ENCODE results near the gene STK35.
"Not testable (repeated sequence)": the region's sequence is repeated elsewhere in the genome, so short reads cannot be mapped to it uniquely, and the experiment has no call there.

The STK35 gene

GRCh38 chr20:2163757-2164156 is 62.1 kb downstream of the STK35 start:
- peak; percentile 16 for DNase-seq

GRCh38 chr20:2164421-2164820 is 62.8 kb downstream of the STK35 start:
- peak; percentile 48 for DNase-seq

GRCh38 chr20:2164966-2165365 is 63.3 kb downstream of the STK35 start:
- peak; percentile 57 for DNase-seq

GRCh38 chr20:2165871-2166270 is 64.2 kb downstream of the STK35 start:
- no peak for DNase-seq

GRCh38 chr20:2167112-2167511 is 65.5 kb downstream of the STK35 start:
- no peak for DNase-seq

- DNase-seq, result no peak
These were observed 67.3 kb downstream of the STK35 start for GRCh38 chr20:2168946-2169345.

- DNase-seq, result no peak
These were observed 67.9 kb downstream of the STK35 start for GRCh38 chr20:2169456-2170088.

- no peak for DNase-seq
These were observed 68.8 kb downstream of the STK35 start for GRCh38 chr20:2170404-2170803.

- no peak for DNase-seq
These were observed 69.7 kb downstream of the STK35 start for GRCh38 chr20:2171266-2171790.

- DNase-seq, result not testable (repeated sequence)
These were observed 70.2 kb downstream of the STK35 start for GRCh38 chr20:2171840-2172239.

- peak; percentile 86 for DNase-seq
These were observed 70.9 kb downstream of the STK35 start for GRCh38 chr20:2172305-2173175.

GRCh38 chr20:2173186-2173585 is 71.6 kb downstream of the STK35 start:
- DNase-seq, result no peak

GRCh38 chr20:2174067-2174466 is 72.4 kb downstream of the STK35 start:
- DNase-seq, result no peak

- no peak for DNase-seq
These were observed 75.3 kb downstream of the STK35 start for GRCh38 chr20:2176946-2177345.

- no peak for DNase-seq
These were observed 76.9 kb downstream of the STK35 start for GRCh38 chr20:2178318-2179232.

GRCh38 chr20:2179233-2179580 is 77.6 kb downstream of the STK35 start:
- no peak for DNase-seq

- DNase-seq, result no peak
These were observed 78.3 kb downstream of the STK35 start for GRCh38 chr20:2179949-2180348.

GRCh38 chr20:2183381-2183780 is 81.8 kb downstream of the STK35 start:
- no peak for DNase-seq

- not testable (repeated sequence) for DNase-seq
These were observed 83.3 kb downstream of the STK35 start for GRCh38 chr20:2184933-2185332.

- DNase-seq, result no peak
These were observed 94.0 kb downstream of the STK35 start for GRCh38 chr20:2195614-2196013.

GRCh38 chr20:2197166-2197565 is 95.5 kb downstream of the STK35 start:
- DNase-seq, result no peak

Measured in activated effector memory CD4-positive, alpha-beta T cell treated with anti-CD3 and anti-CD28 coated beads, Interleukin-2, amount 50 U/mL, for 16 hours (primary cell).